ENCODE measurements around the gene IL1RAPL1.

DNA sequence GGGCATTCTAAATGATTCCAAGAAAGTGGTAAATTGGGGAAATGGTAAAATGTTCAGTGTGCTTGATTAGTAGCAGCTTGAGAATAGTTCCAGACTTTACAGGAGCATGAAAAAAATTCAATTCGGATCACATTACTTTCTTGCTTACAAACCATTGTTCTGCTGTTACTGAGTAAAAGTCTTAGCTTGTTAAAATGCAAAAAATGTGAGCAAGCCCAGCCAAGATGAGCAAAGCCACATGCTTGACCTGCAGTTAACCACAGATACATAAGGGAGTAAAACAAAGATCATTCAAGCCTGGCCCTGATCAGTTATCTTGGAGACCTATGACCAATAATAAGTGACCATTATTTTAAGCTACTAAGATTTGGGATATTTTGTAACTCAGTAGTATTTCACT lies 1065.2 kb downstream of the IL1RAPL1 start:
- TF ChIP-seq, protein P1, sequence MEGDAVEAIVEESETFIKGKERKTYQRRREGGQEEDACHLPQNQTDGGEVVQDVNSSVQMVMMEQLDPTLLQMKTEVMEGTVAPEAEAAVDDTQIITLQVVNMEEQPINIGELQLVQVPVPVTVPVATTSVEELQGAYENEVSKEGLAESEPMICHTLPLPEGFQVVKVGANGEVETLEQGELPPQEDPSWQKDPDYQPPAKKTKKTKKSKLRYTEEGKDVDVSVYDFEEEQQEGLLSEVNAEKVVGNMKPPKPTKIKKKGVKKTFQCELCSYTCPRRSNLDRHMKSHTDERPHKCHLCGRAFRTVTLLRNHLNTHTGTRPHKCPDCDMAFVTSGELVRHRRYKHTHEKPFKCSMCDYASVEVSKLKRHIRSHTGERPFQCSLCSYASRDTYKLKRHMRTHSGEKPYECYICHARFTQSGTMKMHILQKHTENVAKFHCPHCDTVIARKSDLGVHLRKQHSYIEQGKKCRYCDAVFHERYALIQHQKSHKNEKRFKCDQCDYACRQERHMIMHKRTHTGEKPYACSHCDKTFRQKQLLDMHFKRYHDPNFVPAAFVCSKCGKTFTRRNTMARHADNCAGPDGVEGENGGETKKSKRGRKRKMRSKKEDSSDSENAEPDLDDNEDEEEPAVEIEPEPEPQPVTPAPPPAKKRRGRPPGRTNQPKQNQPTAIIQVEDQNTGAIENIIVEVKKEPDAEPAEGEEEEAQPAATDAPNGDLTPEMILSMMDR (IDR thresholded peaks at IDR 0.05), result no peak
- TF ChIP-seq POLR2A (IDR thresholded peaks at IDR 0.05), result no peak
